HK-2 (cell line): Measurements from ENCODE around the gene TAPBPL.
A peak's percentile ranks its signal among the peaks of the same experiment; 100 is the strongest.
"Not testable (repeated sequence)": the region's sequence is repeated elsewhere in the genome, so short reads cannot be mapped to it uniquely, and the experiment has no call there.

ENCODE experiments used
- DNase-seq: peaks from one replicate; pipeline ENCODE4 v3.0.0-alpha.2; 2018; ENCODE audit not compliant: unreplicated experiment

Gene TAPBPL

DNA sequence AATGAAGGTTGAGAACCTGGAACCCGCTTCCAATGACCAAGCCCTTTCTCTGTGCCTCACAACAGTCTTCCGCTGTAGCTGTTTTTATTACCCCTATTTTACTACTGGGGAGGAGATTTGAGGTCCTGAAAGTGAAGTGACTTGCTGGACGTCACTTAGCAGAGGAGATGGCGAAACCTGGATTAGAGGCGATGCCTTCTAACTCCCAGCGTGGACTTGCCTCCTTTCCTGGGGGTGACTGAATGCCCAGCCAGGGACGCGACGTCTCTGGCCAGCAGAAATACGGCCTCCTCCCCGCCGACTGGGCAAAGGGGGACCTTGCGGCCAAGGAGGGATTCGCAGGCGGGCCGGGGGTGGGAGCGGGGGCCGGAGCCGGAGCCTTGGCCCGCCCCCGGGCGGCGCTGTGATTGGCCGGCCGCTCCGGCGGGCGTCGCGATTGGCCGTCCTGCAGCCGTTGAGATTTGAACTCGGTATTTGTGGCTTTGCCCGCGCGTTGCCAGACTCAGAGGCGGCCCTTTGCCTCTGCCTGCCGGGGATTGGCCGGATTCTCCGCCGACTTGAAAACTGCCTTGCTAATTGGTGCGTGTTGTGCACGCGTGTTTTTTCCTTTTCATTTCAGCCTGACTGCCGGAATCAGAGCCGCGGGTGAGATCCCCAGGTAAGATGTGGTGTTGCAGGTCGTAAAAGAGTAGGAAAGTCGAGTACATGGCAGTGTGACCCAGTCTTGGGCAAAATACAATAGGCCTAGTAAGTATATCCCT lies 41.8 kb downstream of the TAPBPL start, which contains the start of gene NCAPD2:
Gene NCAPD2, plus strand, starts transcription at position 606 of the 761 bp plus-strand sequence. CDS start 997 bp downstream, outside the sequence.
- peak; percentile 97 for DNase-seq

DNA sequence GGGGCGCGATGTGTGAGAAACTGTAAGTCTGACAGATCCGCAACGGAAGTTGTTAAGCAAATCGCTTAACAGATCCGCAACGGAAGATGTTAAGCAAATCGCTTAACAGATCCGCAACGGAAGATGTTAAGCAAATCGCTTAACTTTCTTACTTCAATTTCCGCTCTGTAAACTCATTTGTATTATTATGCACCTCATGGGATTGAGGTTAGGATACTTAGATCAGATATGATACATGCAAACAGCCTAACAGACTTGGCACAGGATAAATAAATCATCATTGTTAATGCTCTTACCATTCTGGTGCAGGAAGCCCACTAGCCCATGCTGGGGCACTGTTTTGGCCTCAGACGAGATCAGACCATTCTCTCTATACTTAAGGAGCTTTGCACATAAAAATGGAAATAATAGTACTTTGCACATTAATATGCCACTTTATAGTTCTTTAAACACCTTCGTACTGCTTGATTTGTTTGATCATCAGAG lies 42.5 kb downstream of the TAPBPL start:
- peak; percentile 10 for DNase-seq

DNA sequence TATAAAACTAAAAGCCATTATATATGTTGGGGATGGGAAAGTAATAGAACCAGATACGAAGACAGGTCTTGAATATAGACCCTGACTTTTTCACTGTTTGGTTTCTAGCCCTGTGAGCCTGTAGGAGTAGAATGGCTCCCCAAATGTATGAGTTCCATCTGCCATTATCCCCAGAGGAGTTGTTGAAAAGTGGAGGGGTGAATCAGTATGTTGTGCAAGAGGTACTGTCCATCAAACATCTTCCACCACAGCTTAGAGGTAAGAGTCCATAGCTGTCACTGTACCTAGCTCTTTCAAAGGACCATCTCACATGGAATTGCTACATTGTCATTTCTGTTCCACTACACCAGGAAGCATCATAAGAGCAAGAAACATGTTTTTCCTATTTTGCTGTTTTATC lies 43.1 kb downstream of the TAPBPL start:
- no peak for DNase-seq

- DNase-seq = not testable (repeated sequence)
These were observed 45.4 kb downstream of the TAPBPL start for GRCh38 chr12:6497291-6497690.

- DNase-seq = no peak
These were observed 48.6 kb downstream of the TAPBPL start for GRCh38 chr12:6500466-6500865.

GRCh38 chr12:6507102-6507998 lies 55.5 kb downstream of the TAPBPL start:
- no peak for DNase-seq

DNA sequence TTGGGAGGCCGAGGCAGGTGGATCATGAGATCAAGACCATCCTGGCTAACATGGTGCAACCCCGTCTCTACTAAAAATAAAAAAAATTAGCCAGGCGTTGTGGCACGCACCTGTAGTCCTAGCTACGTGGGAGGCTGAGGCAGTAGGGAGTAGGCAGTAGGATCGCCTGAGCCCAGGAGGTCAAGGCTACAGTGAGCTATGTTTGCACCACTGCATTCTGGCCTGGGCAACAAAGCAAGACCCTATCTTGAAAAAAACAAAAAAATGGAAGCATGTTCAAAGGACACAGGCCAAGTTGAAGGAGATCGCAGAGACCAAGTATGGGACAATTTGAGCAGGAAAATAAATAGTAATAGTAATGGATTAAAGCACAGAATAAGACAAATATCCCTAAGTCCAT lies 56.2 kb downstream of the TAPBPL start:
- no peak for DNase-seq
